ENCODE measurements around the gene ACO1.
A peak's percentile ranks its signal among the peaks of the same experiment; 100 is the strongest.
"Not testable (repeated sequence)": the region's sequence is repeated elsewhere in the genome, so short reads cannot be mapped to it uniquely, and the experiment has no call there.

ACO1 gene

DNA sequence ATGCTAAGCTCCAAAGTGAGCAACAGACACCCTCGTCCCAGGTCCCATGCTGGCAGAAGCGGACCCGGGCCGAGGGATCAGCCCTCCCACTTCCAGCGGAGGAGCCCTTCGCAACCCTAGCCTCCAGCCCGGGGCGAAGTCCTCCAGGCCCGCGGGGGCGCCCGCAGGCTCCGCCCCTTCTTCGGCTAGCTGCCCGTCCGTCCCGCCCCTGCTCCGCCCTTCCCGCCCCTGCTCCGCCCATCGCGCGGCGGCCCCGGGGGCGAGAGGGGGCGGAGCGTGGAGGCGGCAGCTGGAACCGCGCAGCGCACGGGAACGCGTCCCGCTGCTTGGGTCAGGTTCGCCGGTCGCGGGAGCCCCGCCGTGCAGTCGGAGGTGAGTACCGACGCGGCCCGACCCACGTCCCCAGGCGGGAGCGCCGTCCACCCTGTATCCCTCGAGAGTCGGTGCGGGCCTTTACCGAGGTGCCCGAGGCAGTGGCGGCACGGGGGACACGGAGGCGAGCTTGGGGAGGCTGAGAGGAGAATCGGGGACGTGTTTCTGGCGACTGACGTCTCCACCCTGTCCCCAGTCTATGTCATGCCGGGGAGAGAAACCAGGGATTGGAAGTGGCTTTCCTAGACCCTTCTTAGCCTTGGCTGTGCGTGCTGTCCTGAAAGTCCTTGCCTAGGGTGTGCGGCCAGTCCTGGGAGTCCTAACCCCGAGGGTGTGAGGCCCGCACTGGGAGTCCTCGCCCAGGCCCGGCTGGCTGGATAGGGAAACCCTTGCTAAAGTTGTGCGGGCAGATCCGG, at the start of gene ACO1:
ACO1 (plus strand) TSS at position 280 of the 788 bp plus-strand sequence. CDS start 20,864 bp downstream, outside the sequence.
- in situ Hi-C loops (cut with HindIII; ENCODE audit: low pct_unique_long_range_greater_than_20kb, low sequenced_read_pairs), result no loop called here
- DNase-seq (ENCODE audit: low read depth in 1 of 2, low spot score in 1 of 2), result peak; percentile 72 to 77
- no peak for TF ChIP-seq JUND (IDR thresholded peaks at IDR 0.05; ENCODE audit: low read depth)

GRCh38 chr9:32334916-32335895, 49.2 kb upstream of the ACO1 start:
- in situ Hi-C loops (cut with HindIII; ENCODE audit: low pct_unique_long_range_greater_than_20kb, low sequenced_read_pairs), result no loop called here
- DNase-seq (ENCODE audit: low read depth in 1 of 2, low spot score in 1 of 2), result peak in 1 of 2 experiments; percentile 30
- no peak for TF ChIP-seq JUND (IDR thresholded peaks at IDR 0.05; ENCODE audit: low read depth)

- no peak for TF ChIP-seq JUND (IDR thresholded peaks at IDR 0.05; ENCODE audit: low read depth)
- DNase-seq (ENCODE audit: low read depth in 1 of 2, low spot score in 1 of 2), result no peak
- in situ Hi-C loops (cut with HindIII; ENCODE audit: low pct_unique_long_range_greater_than_20kb, low sequenced_read_pairs), result no loop called here
These were observed 45.0 kb upstream of the ACO1 start for GRCh38 chr9:32339424-32339823.

- in situ Hi-C loops (cut with HindIII; ENCODE audit: low pct_unique_long_range_greater_than_20kb, low sequenced_read_pairs), result no loop called here
- no peak for DNase-seq (ENCODE audit: low read depth in 1 of 2, low spot score in 1 of 2)
These were observed 44.1 kb upstream of the ACO1 start for GRCh38 chr9:32340361-32340760.

GRCh38 chr9:32344551-32345182, 39.8 kb upstream of the ACO1 start:
- peak in 1 of 2 experiments; percentile 3 for DNase-seq (ENCODE audit: low read depth in 1 of 2, low spot score in 1 of 2)
- in situ Hi-C loops (cut with HindIII; ENCODE audit: low pct_unique_long_range_greater_than_20kb, low sequenced_read_pairs), result no loop called here
- TF ChIP-seq JUND (IDR thresholded peaks at IDR 0.05; ENCODE audit: low read depth), result no peak

More at GRCh38 chr9:32340361-32340760, 44.1 kb upstream of the ACO1 start:
- no peak for TF ChIP-seq JUND (IDR thresholded peaks at IDR 0.05; ENCODE audit: low read depth)

DNA sequence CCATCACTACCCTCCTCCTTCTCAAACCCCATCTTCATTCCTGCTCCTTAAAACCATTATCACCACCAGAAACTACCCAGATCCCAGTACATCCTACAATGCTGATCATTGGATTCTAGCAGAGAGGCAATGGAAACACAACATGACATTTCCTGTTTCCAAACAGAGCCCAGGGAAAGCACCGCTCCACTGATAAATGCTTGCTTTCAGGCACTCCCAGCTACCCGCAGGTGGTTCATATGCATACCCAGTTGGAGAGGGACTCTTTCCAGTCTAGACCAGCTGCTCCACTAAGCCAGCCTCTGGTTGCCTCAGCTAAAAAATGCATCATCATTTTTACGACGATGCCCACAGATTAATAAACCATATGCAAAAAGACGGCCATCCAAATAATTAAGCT, 39.2 kb upstream of the ACO1 start:
- TF ChIP-seq JUND (IDR thresholded peaks at IDR 0.05; ENCODE audit: low read depth), result no peak
- DNase-seq (ENCODE audit: low read depth in 1 of 2, low spot score in 1 of 2), result no peak
- in situ Hi-C loops (cut with HindIII; ENCODE audit: low pct_unique_long_range_greater_than_20kb, low sequenced_read_pairs), result no loop called here

- no peak for DNase-seq (ENCODE audit: low read depth in 1 of 2, low spot score in 1 of 2)
- in situ Hi-C loops (cut with HindIII; ENCODE audit: low pct_unique_long_range_greater_than_20kb, low sequenced_read_pairs), result no loop called here
- no peak for TF ChIP-seq JUND (IDR thresholded peaks at IDR 0.05; ENCODE audit: low read depth)
These were observed 36.9 kb upstream of the ACO1 start for GRCh38 chr9:32347571-32347970.

DNA sequence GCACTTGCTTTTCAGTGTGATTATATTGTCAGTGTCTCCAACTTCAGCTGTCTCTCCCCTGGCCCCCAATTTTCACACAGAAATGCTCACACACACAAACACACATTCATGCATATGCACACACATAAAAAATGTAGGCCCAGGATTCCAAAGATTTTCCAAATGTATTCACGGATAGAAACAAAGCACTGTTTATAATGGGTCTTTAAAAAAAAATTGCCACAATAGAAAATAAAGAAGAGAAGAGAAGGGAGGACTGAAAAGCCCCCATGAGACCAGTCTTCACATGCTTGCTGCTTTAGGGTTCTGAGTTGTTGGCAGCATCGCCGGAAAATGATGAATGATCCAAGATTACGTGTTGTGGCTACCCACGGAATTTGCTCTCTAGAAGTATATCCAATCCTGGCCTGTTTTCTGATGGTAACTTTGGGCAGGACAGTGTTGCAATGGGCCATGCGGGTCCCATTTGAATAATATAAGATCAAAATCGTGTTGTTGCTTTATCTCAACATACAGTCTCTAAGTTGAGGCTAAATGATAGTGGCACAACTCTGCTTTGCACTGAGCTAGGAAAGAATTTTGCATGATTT, 36.2 kb upstream of the ACO1 start:
- no peak for DNase-seq (ENCODE audit: low read depth in 1 of 2, low spot score in 1 of 2)
- in situ Hi-C loops (cut with HindIII; ENCODE audit: low pct_unique_long_range_greater_than_20kb, low sequenced_read_pairs), result no loop called here
- no peak for TF ChIP-seq JUND (IDR thresholded peaks at IDR 0.05; ENCODE audit: low read depth)

DNA sequence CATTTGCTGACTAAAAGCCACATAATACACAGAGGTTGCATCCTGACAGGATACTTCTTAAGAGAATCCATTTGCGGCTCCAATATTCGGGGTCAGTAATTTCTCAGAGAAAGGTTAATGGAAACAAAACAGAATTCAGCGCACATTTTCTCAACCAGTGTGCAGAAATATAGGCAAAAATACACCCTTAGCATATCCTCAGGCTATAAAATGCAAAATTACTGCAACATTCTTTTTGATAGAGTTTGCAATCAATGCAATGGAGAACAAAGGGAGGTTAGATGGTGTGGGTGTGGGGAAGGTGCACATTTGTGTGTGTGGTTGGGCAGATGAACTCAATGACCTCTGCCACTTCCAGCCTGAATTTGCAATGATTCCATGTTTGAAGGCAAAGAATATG, 35.4 kb upstream of the ACO1 start:
- DNase-seq (ENCODE audit: low read depth in 1 of 2, low spot score in 1 of 2), result no peak
- in situ Hi-C loops (cut with HindIII; ENCODE audit: low pct_unique_long_range_greater_than_20kb, low sequenced_read_pairs), result no loop called here
- no peak for TF ChIP-seq JUND (IDR thresholded peaks at IDR 0.05; ENCODE audit: low read depth)

GRCh38 chr9:32350682-32351081, 33.8 kb upstream of the ACO1 start:
- TF ChIP-seq JUND (IDR thresholded peaks at IDR 0.05; ENCODE audit: low read depth), result no peak
- in situ Hi-C loops (cut with HindIII; ENCODE audit: low pct_unique_long_range_greater_than_20kb, low sequenced_read_pairs), result no loop called here
- peak in 1 of 2 experiments; percentile 55 for DNase-seq (ENCODE audit: low read depth in 1 of 2, low spot score in 1 of 2)

DNA sequence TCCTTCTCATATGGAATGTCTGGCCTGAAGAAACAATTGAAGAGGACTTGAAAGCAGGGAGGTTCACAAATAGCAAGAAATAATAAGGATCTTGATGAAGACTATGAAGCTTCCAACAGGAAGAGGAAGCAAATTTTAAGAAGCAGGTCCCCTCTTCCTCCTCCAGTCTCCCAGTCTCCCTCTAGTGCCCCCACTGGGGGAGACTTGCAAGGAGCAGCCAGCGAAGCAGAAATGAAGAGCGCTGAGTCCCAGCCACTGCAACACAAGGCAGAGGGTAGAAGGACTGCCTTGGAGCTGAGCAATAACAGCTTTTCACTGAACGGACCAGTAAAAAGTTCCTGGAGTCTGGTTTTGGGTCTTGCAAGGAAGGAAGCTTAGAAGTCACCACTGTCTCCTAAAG, 32.6 kb upstream of the ACO1 start:
- DNase-seq (ENCODE audit: low read depth in 1 of 2, low spot score in 1 of 2), result peak in 1 of 2 experiments; percentile 31
- TF ChIP-seq JUND (IDR thresholded peaks at IDR 0.05; ENCODE audit: low read depth), result no peak
- in situ Hi-C loops (cut with HindIII; ENCODE audit: low pct_unique_long_range_greater_than_20kb, low sequenced_read_pairs), result no loop called here

- DNase-seq (ENCODE audit: low read depth in 1 of 2, low spot score in 1 of 2); in situ Hi-C loops (cut with HindIII; ENCODE audit: low pct_unique_long_range_greater_than_20kb, low sequenced_read_pairs): not testable (repeated sequence)
These were observed 31.0 kb upstream of the ACO1 start for GRCh38 chr9:32353476-32353875.

Measured in T47D (cell line).